Measurements from ENCODE around the gene NEO1.
A peak's percentile ranks its signal among the peaks of the same experiment; 100 is the strongest.
"Not testable (repeated sequence)": the region's sequence is repeated elsewhere in the genome, so short reads cannot be mapped to it uniquely, and the experiment has no call there.

The NEO1 gene

DNA sequence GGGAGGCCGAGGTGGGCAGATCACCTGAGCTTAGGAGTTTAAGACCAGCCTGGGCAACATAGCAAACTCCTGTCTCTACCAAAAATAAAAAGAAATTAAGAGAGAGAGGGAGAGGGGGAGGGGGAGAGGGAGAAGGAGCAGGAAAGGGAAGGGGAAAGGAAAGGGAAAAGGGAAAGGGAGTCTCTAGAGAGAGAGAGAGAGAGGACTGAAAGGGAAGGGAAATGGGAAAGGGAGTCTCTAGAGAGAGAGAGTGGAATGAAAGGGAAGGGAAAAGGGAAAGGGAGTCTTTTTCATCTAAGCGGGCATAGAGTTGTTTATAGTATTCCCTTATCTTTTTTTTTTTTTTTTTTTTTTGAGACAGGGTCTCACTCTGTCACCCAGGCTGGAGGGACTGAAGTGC is 148.1 kb downstream of the NEO1 start:
- DNase-seq (ENCODE audit: low read depth in 2 of 2) = no peak

DNA sequence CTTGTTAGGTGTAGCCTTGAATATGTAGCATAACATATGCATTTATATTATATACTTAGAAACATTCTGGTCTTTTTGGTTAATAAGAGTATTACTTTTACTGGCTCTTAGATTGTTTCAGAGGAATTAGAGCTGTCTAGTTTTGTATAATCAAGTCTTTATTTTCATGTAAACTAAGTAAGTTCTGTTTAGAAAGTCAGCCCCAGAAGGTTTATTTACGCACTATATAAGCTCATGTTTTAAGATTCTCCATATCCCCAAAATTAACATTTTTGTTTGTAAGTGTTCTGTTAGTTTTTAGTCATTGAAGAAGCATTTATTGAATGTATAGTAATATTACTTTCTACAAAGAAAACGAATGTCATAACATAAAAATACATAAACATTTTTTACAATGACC is 158.4 kb downstream of the NEO1 start:
- no peak for DNase-seq (ENCODE audit: low read depth in 2 of 2)

DNA sequence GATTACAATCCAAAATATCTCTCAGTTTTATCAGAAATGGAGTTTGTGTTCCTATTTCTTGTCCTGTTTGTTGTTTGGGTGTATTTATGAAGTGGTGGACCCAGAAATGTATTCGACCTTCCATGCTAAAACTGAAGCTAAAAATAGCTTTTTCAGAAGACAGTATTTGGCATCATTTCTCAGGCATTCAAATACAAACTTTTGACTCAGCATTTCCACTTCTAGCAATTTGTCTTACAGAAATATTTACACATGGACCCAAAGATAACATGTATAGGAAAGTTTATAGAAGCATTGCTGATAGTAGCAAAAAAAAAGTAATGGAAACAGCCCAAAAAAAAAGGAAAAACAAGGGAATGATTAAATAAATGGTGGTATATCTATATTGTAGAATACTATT is 160.2 kb downstream of the NEO1 start:
- DNase-seq (ENCODE audit: low read depth in 2 of 2) = no peak

DNA sequence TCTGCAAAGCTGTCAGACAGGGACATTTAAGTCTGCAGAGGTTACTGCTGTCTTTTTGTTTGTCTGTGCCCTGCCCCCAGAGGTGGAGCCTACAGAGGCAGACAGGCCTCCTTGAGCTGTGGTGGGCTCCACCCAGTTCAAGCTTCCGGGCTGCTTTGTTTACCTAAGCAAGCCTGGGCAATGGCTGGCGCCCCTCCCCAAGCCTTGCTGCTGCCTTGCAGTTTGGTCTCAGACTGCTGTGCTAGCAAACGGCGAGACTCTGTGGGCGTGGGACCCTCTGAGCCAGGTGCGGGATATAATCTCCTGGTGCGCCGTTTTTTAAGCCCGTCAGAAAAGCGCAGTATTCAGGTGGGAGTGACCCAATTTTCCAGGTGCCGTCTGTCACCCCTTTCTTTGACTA is 169.2 kb downstream of the NEO1 start:
- not testable (repeated sequence) for DNase-seq (ENCODE audit: low read depth in 2 of 2)

DNA sequence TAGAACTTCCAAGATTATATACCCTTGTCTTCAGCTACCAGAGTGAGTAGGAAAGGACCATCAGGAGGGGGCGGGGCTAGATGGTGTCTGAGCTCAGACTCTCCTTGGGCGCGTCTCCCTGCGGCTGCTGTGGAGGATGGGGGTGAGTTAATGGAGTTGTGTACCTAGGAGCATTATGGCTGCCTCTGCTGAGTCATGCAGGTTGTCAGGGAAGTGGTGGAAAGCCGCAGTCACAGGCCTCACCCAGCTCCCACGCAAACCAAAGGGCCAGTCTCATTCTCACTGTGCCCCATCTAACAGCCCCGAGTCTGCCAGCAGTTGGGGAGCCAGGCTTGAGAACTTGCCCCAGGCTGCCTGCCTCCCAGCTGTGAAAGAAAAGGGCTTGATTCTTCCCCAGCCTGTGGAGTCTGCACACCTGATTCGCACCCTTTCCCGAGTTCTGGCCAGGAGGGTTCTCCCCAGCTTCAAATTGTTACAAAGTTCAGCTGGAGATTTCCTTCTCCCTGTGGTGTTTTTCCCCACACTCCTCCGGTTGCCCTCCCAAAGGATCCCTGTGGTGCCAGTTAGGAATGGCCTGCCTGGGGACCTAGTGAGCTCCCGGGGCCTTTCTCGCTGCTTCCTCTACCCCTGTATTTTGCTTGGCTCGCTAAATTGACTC is 173.2 kb downstream of the NEO1 start:
- DNase-seq (ENCODE audit: low read depth in 2 of 2) = peak in 1 of 2 donors; percentile 5

DNA sequence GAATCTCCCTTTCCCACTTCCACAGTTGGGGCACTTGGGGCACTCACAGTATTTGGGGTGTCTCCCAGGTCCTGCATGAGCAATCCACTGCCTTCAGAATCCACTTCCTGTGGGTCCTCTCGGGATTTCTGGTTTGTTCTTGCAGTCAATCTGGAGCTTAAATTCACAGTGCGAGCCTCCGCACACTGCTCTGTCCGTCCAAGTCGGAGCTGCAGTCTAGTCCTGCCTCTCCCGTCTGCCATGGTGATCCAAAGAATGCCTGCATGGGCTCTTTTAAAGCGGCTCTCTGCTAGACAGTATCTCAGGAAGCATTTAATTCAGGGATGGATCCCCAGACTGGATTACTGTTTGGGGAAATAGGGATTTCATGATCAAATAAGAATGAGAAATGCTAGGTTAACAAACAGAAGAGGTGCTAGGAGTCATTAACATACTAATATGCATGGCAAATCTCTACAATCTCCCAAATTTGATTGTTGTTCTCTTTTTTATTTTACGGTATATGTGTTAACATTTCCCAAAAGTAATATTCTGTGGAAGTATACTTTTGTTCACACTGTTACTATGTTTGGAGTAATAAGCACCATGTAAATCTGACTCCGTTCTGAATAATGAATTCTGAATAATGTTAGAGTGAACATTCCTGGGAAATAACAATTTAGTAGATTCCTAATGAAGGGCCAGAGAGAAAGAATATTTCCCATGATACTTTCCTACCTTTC is 174.0 kb downstream of the NEO1 start:
- no peak for DNase-seq (ENCODE audit: low read depth in 2 of 2)

DNA sequence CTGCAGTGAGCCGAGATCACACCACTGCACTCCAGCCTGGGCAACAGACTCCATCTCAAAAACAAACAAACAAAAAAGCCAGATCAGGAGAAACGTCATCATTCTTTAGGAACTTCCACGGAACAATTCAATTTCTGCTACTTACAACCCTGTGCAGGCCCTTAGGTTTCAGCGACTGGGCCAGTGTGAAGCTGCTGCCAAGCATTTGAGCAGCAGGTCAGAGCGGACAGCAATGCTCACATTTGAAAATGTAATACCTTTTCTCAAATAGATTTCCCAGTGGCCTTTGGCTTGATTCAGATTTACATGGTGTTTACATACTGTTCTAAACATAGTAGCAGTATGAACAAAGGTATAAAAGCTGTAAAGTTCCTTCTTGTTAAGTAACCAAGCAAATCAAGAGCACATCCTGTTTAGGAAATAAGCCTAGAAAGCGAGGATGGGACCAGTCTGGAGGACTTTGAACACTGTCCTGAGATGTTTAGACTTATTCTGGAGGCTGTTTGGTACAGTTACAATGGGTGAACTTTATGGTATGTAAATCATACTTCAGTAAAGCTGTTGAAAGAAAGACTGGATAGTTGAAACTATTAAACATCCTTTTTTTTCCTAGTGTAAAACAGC is 175.3 kb downstream of the NEO1 start:
- no peak for DNase-seq (ENCODE audit: low read depth in 2 of 2)

DNA sequence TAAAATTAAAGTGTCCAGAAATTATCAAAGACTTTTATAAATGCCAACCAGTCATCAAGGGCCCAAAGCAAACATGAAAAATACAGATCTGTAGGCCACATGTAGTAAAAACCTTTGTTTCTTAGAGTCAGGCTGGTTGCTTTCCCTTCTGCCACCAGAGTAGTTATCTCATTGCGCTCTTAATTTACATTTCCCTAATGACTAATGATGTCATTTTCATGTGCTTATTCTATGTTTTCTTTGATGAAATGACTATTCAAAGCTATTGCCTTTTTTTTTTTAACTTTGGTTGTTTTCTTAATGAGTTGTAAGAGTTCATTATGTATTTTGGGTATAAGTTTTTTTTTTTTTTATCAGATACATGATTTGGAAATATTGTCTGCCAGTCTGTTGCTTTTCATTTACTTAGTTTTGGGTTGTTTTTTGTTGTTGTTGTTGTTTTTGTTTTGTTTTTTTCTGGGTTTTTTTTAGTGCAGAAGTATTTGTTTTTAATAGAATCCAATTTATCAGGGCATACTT is 175.9 kb downstream of the NEO1 start:
- DNase-seq (ENCODE audit: low read depth in 2 of 2) = no peak

DNA sequence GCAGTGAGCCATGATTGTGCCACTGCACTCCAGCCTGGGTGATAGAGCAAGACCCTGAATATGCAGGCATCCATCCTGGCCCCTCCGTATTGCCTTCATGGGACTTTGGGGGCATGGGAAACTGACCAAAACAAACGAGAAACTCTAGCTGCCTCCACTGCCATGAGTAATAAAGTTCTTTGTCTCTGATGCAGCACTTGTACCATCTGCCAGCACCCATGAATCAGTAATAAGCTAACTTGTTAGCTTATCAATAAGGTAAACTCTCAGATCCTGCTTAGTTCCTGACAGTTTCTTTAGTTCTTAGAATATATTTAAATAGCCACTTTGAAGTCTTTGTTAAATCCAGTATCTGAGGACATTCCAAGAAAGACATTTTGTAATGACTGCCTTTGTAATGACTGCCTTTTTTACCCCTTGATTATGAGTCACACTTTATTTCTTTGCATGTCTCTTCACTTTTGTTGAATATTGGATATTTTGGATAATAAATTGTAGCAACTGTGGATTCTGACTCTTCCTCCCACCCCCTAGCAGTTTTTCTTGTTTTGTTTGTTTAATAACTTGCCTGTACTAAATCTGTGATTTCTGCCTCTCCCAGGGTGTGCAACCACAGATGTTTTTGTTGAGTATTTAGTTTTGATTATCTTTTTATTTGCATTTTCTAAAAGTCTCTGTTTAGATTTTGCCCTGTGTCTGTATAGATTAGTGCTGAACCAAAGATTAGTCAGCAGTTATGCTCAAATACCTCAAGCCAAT is 179.6 kb downstream of the NEO1 start:
- DNase-seq (ENCODE audit: low read depth in 2 of 2) = no peak

DNA sequence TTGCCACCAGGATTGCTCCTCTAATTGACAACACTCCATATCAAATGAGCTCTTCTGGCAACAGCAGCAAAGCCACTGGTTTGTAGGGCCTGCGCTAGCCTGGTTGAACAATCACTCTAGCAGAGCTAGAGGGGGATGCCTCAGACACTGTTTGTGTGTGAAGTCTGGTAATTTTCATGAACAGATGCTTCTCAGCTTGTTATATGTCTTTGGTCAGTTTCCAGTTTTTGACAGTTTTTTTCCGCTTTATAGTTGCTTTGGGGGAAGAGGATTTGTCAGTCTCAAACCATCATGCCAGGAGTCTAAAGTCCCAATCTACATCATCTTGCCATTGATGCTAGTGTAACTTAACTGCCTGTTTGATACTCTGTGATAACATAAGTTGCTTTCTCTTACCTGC is 180.5 kb downstream of the NEO1 start:
- DNase-seq (ENCODE audit: low read depth in 2 of 2) = no peak

DNA sequence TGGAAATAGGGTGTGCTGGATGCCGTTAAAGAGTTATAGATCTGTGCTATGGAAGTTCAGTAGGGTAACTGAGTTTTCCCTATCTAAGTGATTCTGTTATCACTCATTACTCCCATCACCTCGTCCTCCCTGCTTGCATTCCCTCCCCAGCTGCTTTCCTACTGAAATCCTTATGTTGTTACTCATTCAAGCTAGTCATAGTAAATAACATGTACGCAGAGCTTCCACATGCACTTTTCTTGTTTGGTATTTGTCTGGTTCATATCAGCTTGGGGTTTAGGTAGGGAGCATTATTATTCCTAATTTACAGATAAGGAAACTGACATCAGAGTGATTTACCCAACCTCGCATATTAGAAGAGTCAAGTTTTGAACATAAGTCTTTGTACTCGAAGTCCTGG is 181.4 kb downstream of the NEO1 start:
- DNase-seq (ENCODE audit: low read depth in 2 of 2) = no peak

DNA sequence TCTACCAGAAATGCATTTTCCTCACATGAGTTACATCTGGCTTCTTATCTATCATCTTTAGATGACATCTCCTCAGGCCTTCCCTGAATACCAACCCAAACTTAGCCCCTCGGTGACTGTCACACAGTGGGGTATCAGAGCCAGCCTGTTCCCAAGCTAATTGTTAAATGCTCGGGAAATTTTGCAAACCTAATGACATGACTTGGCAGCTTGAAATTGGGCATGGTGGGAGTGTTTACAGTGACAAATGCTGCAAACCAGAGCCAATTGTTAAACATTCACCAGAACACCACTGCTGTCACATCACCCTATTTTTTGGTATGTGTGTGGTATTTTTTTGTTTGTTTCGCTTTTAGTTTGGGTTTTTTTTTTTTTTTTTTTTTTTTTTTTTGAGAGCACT is 185.6 kb downstream of the NEO1 start:
- no peak for DNase-seq (ENCODE audit: low read depth in 2 of 2)

DNA sequence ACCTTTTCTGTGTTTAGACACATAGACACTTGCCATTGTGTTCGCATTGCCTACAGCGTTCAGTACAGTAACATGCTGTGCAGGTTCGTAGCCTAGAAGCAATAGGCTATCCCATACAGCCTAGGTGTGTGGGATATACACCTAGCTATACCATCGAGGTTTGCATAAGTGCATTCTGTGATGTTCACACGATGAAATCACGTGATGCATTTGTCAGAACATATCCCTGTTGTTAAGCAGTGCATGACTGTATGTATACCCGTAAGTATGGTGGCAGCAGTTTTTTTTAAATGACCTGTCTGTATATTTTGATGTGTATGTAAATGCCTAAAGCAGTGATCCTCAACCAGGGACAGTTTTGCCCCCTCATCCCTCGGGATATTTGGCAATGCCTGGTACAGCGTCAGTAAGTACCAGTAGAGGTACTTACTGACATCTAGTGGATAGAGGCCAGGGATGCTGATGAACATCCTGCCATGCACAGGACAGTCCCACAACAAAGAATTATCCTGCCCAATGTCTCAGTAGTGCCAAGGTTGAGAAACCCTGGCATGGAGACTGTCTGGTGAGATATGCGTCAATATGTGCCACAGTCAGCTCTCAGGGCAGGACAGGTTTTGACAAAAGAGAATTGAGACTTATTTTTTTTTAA is 187.4 kb downstream of the NEO1 start:
- no peak for DNase-seq (ENCODE audit: low read depth in 2 of 2)

DNA sequence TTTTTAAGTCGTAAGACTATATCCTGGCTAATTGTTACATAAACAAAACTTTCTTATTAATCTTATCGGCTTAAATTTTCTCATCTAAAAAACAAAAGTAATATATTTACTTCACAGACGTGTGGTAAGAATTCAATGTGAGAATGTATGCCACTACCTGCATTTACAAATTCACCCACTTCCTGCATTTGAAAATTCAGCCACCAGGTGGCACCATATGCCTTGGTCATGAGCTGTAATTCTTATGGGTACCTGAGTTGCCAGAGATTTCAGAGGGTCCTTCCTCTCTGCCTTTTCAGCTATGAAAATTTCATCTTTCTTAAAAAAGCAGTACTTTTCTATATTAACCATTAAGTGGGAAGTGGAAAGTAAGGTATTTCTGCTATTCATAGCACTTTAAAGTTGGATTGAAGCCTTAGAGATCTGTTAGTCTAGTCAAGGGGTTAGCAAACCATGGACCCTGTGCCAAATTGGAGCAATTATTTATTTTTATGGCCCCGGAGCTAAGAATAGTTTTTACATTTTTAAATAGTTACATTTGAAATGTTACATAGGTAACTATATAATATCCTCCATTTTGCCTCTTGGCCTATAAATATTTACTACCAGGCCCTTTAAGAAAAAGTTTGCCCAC is 188.7 kb downstream of the NEO1 start:
- DNase-seq (ENCODE audit: low read depth in 2 of 2) = peak in 1 of 2 donors; percentile 51

DNA sequence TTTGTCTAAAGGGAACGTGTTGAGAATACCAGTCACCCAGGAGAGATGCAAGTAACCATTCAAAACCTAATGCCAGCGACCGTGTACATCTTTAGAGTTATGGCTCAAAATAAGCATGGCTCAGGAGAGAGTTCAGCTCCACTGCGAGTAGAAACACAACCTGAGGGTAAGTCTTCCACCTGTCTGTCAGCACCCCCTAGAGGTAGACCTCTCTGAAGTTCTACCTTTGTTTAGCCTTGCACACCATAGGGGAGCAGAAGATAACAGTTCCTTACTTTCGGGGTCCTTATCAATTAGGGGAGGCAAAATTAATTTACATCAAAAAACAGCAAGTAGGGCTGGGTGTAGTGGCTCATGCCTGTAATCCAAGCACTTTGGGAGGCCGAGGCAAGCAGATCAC is 192.1 kb downstream of the NEO1 start:
- no peak for DNase-seq (ENCODE audit: low read depth in 2 of 2)

DNA sequence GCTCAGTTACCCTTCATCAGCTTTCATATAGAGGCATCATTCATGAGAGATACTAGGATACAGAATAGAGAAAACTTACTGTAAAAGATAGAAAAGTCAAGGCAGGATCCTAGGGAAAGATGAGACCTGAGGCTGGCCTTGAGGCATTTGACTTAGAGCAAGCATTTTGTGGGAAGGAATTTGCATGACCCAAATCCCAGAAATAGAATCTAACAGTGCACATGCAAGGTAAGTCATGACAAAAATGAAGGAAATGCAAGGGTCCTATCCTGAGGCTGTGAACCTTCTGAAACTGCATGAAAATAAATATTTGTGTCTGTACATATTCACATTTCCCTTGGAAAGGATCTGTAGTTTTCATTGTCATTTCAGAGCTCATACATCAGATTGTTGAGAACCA is 194.2 kb downstream of the NEO1 start:
- DNase-seq (ENCODE audit: low read depth in 2 of 2) = no peak

DNA sequence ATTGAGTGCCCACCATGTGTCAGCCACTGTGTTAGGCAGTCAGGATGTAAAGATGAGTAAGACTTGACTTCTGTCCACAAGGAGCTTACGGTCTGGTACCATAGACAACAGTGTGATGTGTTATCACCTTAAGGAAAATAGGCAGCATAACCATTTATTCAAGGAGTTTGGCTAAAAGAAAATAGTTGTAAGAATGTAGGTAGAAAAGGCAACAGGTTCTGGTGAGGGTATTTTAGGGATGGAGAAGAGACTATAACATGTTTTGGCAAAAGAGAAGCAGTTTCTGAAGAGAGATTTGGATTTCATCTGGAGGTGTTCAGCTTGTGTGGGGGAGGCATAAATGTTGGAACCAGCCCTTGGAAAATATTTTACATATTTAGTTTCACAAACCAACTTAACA is 194.6 kb downstream of the NEO1 start:
- no peak for DNase-seq (ENCODE audit: low read depth in 2 of 2)

DNA sequence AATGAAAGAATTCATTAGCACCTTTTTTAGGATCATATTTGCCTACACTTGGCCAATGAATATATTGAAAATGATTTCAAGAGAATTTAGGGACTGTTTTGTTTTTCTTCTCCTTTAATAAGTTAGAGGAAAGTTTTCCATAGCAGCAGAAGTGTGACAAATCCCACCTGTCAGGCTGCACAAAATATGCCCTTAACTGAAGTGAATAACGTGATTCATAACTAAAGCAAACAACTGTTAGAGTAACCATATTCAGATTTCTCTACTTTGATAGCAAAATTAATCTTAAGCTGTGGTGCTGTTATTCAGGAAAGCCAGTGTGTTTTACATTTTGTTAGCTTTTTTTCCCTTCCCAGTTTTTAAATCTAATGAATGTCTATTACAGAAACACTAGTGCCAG is 195.1 kb downstream of the NEO1 start:
- DNase-seq (ENCODE audit: low read depth in 2 of 2) = no peak

DNA sequence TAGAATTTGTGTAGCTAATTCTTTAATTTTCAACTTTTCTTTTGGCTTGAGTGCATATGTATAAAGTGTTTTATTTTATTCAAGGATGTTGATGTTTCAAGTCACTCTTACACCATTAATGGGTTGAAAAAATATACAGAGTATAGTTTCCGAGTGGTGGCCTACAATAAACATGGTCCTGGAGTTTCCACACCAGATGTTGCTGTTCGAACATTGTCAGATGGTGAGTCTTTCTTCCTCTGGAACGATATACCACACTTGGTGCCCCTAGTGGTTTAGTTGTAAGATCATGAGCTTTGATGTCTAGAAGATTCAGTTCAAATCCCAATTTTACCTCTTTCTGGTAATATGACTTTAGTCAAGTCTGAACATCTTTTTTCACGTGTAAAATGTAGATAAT is 197.2 kb downstream of the NEO1 start:
- DNase-seq (ENCODE audit: low read depth in 2 of 2) = no peak

DNA sequence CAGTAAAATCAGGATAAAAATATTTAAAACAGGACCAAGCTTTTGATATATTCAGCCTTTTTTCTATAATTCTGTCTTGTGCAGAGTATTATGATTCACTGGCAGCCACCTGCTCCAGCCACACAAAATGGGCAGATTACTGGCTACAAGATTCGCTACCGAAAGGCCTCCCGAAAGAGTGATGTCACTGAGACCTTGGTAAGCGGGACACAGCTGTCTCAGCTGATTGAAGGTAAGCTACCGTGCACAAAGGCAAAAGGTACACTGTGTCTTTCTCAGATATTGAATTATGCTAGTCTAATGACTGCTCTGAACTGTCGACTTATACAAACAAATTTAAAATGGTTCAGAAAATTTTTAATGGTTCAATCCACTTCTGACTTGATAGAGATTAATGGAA is 202.3 kb downstream of the NEO1 start:
- no peak for DNase-seq (ENCODE audit: low read depth in 2 of 2)
